ENCODE measurements around the gene RRAGA.

DNA sequence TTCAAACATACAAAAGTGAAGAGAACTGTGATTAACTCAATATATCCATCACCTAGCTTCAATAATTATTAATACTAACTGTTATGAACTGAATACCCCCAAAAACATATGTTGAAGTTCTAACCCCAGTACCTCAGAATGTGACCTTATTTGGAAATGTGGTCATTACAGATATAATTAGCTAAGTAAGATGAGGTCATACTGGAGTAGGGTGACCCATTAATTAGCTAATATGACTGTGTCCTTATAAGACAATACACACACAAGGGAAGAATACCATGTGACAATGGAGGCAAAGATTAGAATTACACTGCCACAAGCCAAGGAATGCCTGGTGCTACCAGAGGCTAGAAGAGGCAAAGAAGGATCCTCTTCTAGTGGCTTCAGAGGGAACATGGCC, 7.8 kb downstream of the RRAGA start:
- no peak for TF ChIP-seq EP300 (IDR thresholded peaks at IDR 0.05)
- TF ChIP-seq, protein P1, sequence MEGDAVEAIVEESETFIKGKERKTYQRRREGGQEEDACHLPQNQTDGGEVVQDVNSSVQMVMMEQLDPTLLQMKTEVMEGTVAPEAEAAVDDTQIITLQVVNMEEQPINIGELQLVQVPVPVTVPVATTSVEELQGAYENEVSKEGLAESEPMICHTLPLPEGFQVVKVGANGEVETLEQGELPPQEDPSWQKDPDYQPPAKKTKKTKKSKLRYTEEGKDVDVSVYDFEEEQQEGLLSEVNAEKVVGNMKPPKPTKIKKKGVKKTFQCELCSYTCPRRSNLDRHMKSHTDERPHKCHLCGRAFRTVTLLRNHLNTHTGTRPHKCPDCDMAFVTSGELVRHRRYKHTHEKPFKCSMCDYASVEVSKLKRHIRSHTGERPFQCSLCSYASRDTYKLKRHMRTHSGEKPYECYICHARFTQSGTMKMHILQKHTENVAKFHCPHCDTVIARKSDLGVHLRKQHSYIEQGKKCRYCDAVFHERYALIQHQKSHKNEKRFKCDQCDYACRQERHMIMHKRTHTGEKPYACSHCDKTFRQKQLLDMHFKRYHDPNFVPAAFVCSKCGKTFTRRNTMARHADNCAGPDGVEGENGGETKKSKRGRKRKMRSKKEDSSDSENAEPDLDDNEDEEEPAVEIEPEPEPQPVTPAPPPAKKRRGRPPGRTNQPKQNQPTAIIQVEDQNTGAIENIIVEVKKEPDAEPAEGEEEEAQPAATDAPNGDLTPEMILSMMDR (IDR thresholded peaks at IDR 0.05), result no peak
- no peak for TF ChIP-seq POLR2A (IDR thresholded peaks at IDR 0.05)
- TF ChIP-seq POLR2AphosphoS5 (IDR thresholded peaks at IDR 0.05), result no peak

All from suprapubic skin (tissue), 4 donors.